Measurements from ENCODE around the gene TMPRSS13. TPM values are rescaled to one million over a fixed set of nuclear protein-coding genes. Genes with fewer than 3 reads are reported as not detected.

TMPRSS13 gene
- total RNA-seq, 1 donor from 2014 or later, result not detected

- DNase-seq (ENCODE audit: low spot score), result no peak
- Mint-ChIP-seq H3K4me1 (ENCODE audit: low read depth) (peaks cover 18% of the 10 kb centered on the region), H3K27me3 (ENCODE audit: low read depth) (peaks cover 39% of the 10 kb centered on the region), H3K27ac (ENCODE audit: unreplicated experiment) (no peak overlapping the region), H3K4me3 (ENCODE audit: unreplicated experiment) (no peak overlapping the region), H3K36me3 (ENCODE audit: low read depth) (no peaks in the 10 kb centered on the region), H3K9me3 (ENCODE audit: low read depth) (no peaks in the 10 kb centered on the region)
- TF ChIP-seq CTCF (IDR thresholded peaks at IDR 0.05), result no peak
Observed at GRCh38 chr11:117873828-117874125, 55.4 kb downstream of the TMPRSS13 start.

GRCh38 chr11:117872975-117873827 is 56.0 kb downstream of the TMPRSS13 start:
- no peaks in the 10 kb centered on the region for H3K36me3 Mint-ChIP-seq (ENCODE audit: low read depth)
- no peak overlapping the region for H3K4me3 Mint-ChIP-seq (ENCODE audit: unreplicated experiment)
- peaks cover 18% of the 10 kb centered on the region for H3K4me1 Mint-ChIP-seq (ENCODE audit: low read depth)
- H3K9me3 Mint-ChIP-seq (ENCODE audit: low read depth), result no peaks in the 10 kb centered on the region
- no peak for DNase-seq (ENCODE audit: low spot score)
- peaks cover 35% of the 10 kb centered on the region for H3K27me3 Mint-ChIP-seq (ENCODE audit: low read depth)
- H3K27ac Mint-ChIP-seq (ENCODE audit: unreplicated experiment), result no peak overlapping the region
- no peak for TF ChIP-seq CTCF (IDR thresholded peaks at IDR 0.05)

GRCh38 chr11:117872420-117872961 is 56.7 kb downstream of the TMPRSS13 start:
- no peak overlapping the region for H3K4me3 Mint-ChIP-seq (ENCODE audit: unreplicated experiment)
- H3K36me3 Mint-ChIP-seq (ENCODE audit: low read depth), result no peaks in the 10 kb centered on the region
- no peak for DNase-seq (ENCODE audit: low spot score)
- H3K27me3 Mint-ChIP-seq (ENCODE audit: low read depth), result peaks cover 35% of the 10 kb centered on the region
- peaks cover 18% of the 10 kb centered on the region for H3K4me1 Mint-ChIP-seq (ENCODE audit: low read depth)
- no peaks in the 10 kb centered on the region for H3K9me3 Mint-ChIP-seq (ENCODE audit: low read depth)
- H3K27ac Mint-ChIP-seq (ENCODE audit: unreplicated experiment), result no peak overlapping the region
- TF ChIP-seq CTCF (IDR thresholded peaks at IDR 0.05), result no peak

GRCh38 chr11:117871784-117872183 is 57.4 kb downstream of the TMPRSS13 start:
- H3K4me1 Mint-ChIP-seq (ENCODE audit: low read depth), result peaks cover 11% of the 10 kb centered on the region
- H3K27me3 Mint-ChIP-seq (ENCODE audit: low read depth), result peaks cover 31% of the 10 kb centered on the region
- H3K4me3 Mint-ChIP-seq (ENCODE audit: unreplicated experiment), result no peak overlapping the region
- H3K27ac Mint-ChIP-seq (ENCODE audit: unreplicated experiment), result no peak overlapping the region
- no peak for DNase-seq (ENCODE audit: low spot score)
- H3K36me3 Mint-ChIP-seq (ENCODE audit: low read depth), result no peaks in the 10 kb centered on the region
- TF ChIP-seq CTCF (IDR thresholded peaks at IDR 0.05), result no peak
- no peaks in the 10 kb centered on the region for H3K9me3 Mint-ChIP-seq (ENCODE audit: low read depth)

GRCh38 chr11:117871160-117871559 is 58.0 kb downstream of the TMPRSS13 start:
- H3K9me3 Mint-ChIP-seq (ENCODE audit: low read depth), result no peaks in the 10 kb centered on the region
- peaks cover 8% of the 10 kb centered on the region for H3K4me1 Mint-ChIP-seq (ENCODE audit: low read depth)
- H3K27ac Mint-ChIP-seq (ENCODE audit: unreplicated experiment), result no peak overlapping the region
- H3K27me3 Mint-ChIP-seq (ENCODE audit: low read depth), result peaks cover 28% of the 10 kb centered on the region
- H3K36me3 Mint-ChIP-seq (ENCODE audit: low read depth), result no peaks in the 10 kb centered on the region
- no peak for DNase-seq (ENCODE audit: low spot score)
- TF ChIP-seq CTCF (IDR thresholded peaks at IDR 0.05), result no peak
- no peak overlapping the region for H3K4me3 Mint-ChIP-seq (ENCODE audit: unreplicated experiment)

All from chondrocyte (in vitro differentiated cells).